Activated naive CD4-positive, alpha-beta T cell treated with Interleukin-2 at 50 U/mL for 16 hours (primary cell): ENCODE results near the gene DNAJC22.
"Not testable (repeated sequence)": the region's sequence is repeated elsewhere in the genome, so short reads cannot be mapped to it uniquely, and the experiment has no call there.

ENCODE experiments used
- DNase-seq: peaks from one replicate; pipeline ENCODE4 v3.0.0-alpha.2; 2020

Gene DNAJC22

GRCh38 chr12:49375406-49375805 lies 28.7 kb downstream of the DNAJC22 start:
- no peak for DNase-seq

GRCh38 chr12:49377386-49377785 lies 30.7 kb downstream of the DNAJC22 start:
- DNase-seq, result no peak

- DNase-seq, result not testable (repeated sequence)
Measured at GRCh38 chr12:49380184-49380583, 33.5 kb downstream of the DNAJC22 start.

- peak; percentile 60 for DNase-seq
Measured at GRCh38 chr12:49388682-49389386, 42.1 kb downstream of the DNAJC22 start.

GRCh38 chr12:49389387-49389703 lies 42.7 kb downstream of the DNAJC22 start:
- no peak for DNase-seq

GRCh38 chr12:49397000-49397399 lies 50.3 kb downstream of the DNAJC22 start:
- DNase-seq, result no peak

GRCh38 chr12:49400304-49400703 lies 53.6 kb downstream of the DNAJC22 start:
- no peak for DNase-seq
